Neuronal stem cell (in vitro differentiated cells): Measurements from ENCODE around the gene TM4SF1.

ENCODE experiments used
- DNase-seq: peaks from one replicate; pipeline ENCODE4 v3.0.0-alpha.2; 2013; ENCODE audit warnings: low spot score
- H2AFZ ChIP-seq: one replicate; pipeline ENCODE4 v1.6.1; 2013; ENCODE audit warnings: mild to moderate bottlenecking, low read length, inconsistent platforms
- H2AK5ac ChIP-seq: 2 replicates; pipeline ENCODE4 v1.6.1; 2013; ENCODE audit warnings: low read depth, mild to moderate bottlenecking, inconsistent platforms, low read length, moderate library complexity, mixed read lengths
- H2BK120ac ChIP-seq: 2 replicates; pipeline ENCODE4 v1.6.1; 2013; ENCODE audit warnings: low read depth, mild to moderate bottlenecking, inconsistent platforms, low read length, moderate library complexity, mixed read lengths
- H2BK12ac ChIP-seq: one replicate; pipeline ENCODE4 v1.6.1; 2013; ENCODE audit warnings: low read length, inconsistent platforms
- H2BK15ac ChIP-seq: 2 replicates; pipeline ENCODE4 v1.6.1; 2013; ENCODE audit warnings: mild to moderate bottlenecking, low read length, inconsistent platforms, mixed read lengths
- H2BK5ac ChIP-seq: one replicate; pipeline ENCODE4 v1.6.1; 2013; ENCODE audit warnings: inconsistent platforms, mild to moderate bottlenecking, low read length, moderate library complexity
- H3K14ac ChIP-seq: one replicate; pipeline ENCODE4 v1.6.1; 2013; ENCODE audit warnings: low read length, inconsistent platforms
- H3K18ac ChIP-seq: 2 replicates; pipeline ENCODE4 v1.6.1; 2013; ENCODE audit warnings: low read length, inconsistent platforms
- H3K23ac ChIP-seq: 2 replicates; pipeline ENCODE4 v1.6.1; 2013; ENCODE audit warnings: low read depth, mild to moderate bottlenecking, mixed read lengths, low read length, inconsistent platforms; ENCODE audit not compliant: poor library complexity
- H3K27ac ChIP-seq: replicated peaks from 3 replicates; pipeline ENCODE4 v1.5.1; 2013; ENCODE audit warnings: low read length, inconsistent platforms
- H3K27me3 ChIP-seq, 3 experiments: 2 replicates each; pipeline ENCODE4 v1.6.1; 2013; ENCODE audit warnings: low read length in 3 of 3, mild to moderate bottlenecking in 2 of 3, inconsistent platforms in 1 of 3, low read depth in 1 of 3, mixed read lengths in 1 of 3, moderate library complexity in 1 of 3; ENCODE audit not compliant: control insufficient read depth in 3 of 3, insufficient read depth in 3 of 3
- H3K36me3 ChIP-seq, 2 donors: replicated peaks in 1 of 2; 2 replicates each; pipeline ENCODE4 v1.6.1; 2013; ENCODE audit warnings: low read length in 2 of 2; ENCODE audit not compliant: control insufficient read depth in 2 of 2, insufficient read depth in 2 of 2
- H3K4ac ChIP-seq: 2 replicates; pipeline ENCODE4 v1.6.1; 2013; ENCODE audit warnings: inconsistent platforms, mild to moderate bottlenecking, low read length, moderate library complexity
- H3K4me1 ChIP-seq, 2 donors: 1 replicate in 1 of 2; 2 replicates in 1 of 2; pipeline ENCODE4 v1.6.1; 2013; ENCODE audit warnings: low read length in 2 of 2, low read depth in 1 of 2; ENCODE audit not compliant: control insufficient read depth in 2 of 2, insufficient read depth in 1 of 2
- H3K4me2 ChIP-seq: one replicate; pipeline ENCODE4 v1.6.1; 2013; ENCODE audit warnings: mild to moderate bottlenecking, low read length, inconsistent platforms; ENCODE audit not compliant: insufficient read depth, poor library complexity, severe bottlenecking
- H3K4me3 ChIP-seq, 2 donors: 2 replicates each; pipeline ENCODE4 v1.5.1; 2013; ENCODE audit warnings: low read length in 2 of 2, mild to moderate bottlenecking in 2 of 2, inconsistent platforms in 1 of 2, moderate library complexity in 1 of 2
- H3K79me1 ChIP-seq: one replicate; pipeline ENCODE4 v1.6.1; 2013; ENCODE audit warnings: low read depth, mild to moderate bottlenecking, inconsistent platforms, low read length, moderate library complexity
- H3K9ac ChIP-seq: one replicate; pipeline ENCODE4 v1.6.1; 2013; ENCODE audit warnings: mild to moderate bottlenecking, low read depth, low read length, inconsistent platforms; ENCODE audit not compliant: poor library complexity
- H3K9me3 ChIP-seq, 2 donors: replicated peaks in 1 of 2; 2 replicates each; pipeline versions ENCODE3 to v1.6.1; 2013; ENCODE audit warnings: low read length in 2 of 2, mild to moderate bottlenecking in 2 of 2, inconsistent platforms in 1 of 2, low read depth in 1 of 2, mixed read lengths in 1 of 2, moderate library complexity in 1 of 2; ENCODE audit not compliant: control insufficient read depth in 2 of 2, insufficient read depth in 1 of 2
- H4K8ac ChIP-seq: one replicate; pipeline ENCODE4 v1.6.1; 2013; ENCODE audit warnings: low read depth, mild to moderate bottlenecking, inconsistent platforms, low read length, moderate library complexity
- H4K91ac ChIP-seq: one replicate; pipeline ENCODE4 v1.6.1; 2013; ENCODE audit warnings: low read length, low read depth, mild to moderate bottlenecking, inconsistent platforms; ENCODE audit not compliant: poor library complexity
- WGBS, 2 donors: extraction: QIAGEN DNeasy Blood & Tissue Kit; methylation state at CpG; one replicate each; pipeline ENCODE4 v1.1.7; 2013; ENCODE audit warnings: missing lambda C conversion rate in 2 of 2, mixed read lengths in 1 of 2; ENCODE audit not compliant: insufficient read length in 2 of 2, insufficient replicate concordance in 1 of 2; ENCODE audit errors: extremely low coverage in 2 of 2; 5-methylcytosine and 5-hydroxymethylcytosine counted together

Gene TM4SF1

GRCh38 chr3:149353581-149354184, 23.8 kb downstream of the TM4SF1 start:
- no peak overlapping the region for H3K23ac ChIP-seq
- H3K14ac ChIP-seq: no peak overlapping the region
- H2BK12ac ChIP-seq: no peak overlapping the region
- H4K91ac ChIP-seq: no peak overlapping the region
- no peaks in the 10 kb centered on the region for H3K4me1 ChIP-seq
- peaks cover 0 to 4% (median 0%) of the 10 kb centered on the region in 3 experiments for H3K27me3 ChIP-seq
- H2AFZ ChIP-seq: no peak overlapping the region
- no peak overlapping the region for H3K4me3 ChIP-seq
- H4K8ac ChIP-seq: no peak overlapping the region
- no peaks in the 10 kb centered on the region for H3K36me3 ChIP-seq
- H3K79me1 ChIP-seq: no peaks in the 10 kb centered on the region
- no peak overlapping the region for H3K4me2 ChIP-seq
- H2BK15ac ChIP-seq: no peak overlapping the region
- H3K9ac ChIP-seq: no peak overlapping the region
- no peak for DNase-seq
- no peak overlapping the region for H2BK120ac ChIP-seq
- no CpG with 5 or more reads among the region's 1 CpG for WGBS, 2 donors
- no peak overlapping the region for H3K4ac ChIP-seq
- H3K18ac ChIP-seq: no peak overlapping the region
- H2BK5ac ChIP-seq: no peak overlapping the region
- no peaks in the 10 kb centered on the region for H3K9me3 ChIP-seq
- no peak overlapping the region for H2AK5ac ChIP-seq
- no peak overlapping the region for H3K27ac ChIP-seq

- Histone ChIP-seq H4K91ac (no peak overlapping the region), H2BK120ac (no peak overlapping the region), H3K9me3 (no peaks in the 10 kb centered on the region), H2AK5ac (no peak overlapping the region), H3K4me1 (no peaks in the 10 kb centered on the region), H2BK12ac (no peak overlapping the region), H2BK15ac (no peak overlapping the region), H4K8ac (no peak overlapping the region), H3K36me3 (no peaks in the 10 kb centered on the region), H3K27me3 (peaks cover 0 to 7% (median 0%) of the 10 kb centered on the region in 3 experiments), H3K79me1 (no peaks in the 10 kb centered on the region), H3K23ac (no peak overlapping the region), H2AFZ (peak overlapping the region; percentile 58), H3K18ac (no peak overlapping the region), H3K14ac (no peak overlapping the region), H3K9ac (no peak overlapping the region), H3K4ac (no peak overlapping the region), H2BK5ac (no peak overlapping the region), H3K4me2 (no peak overlapping the region), H3K4me3 (no peak overlapping the region), H3K27ac (no peak overlapping the region)
- WGBS, 2 donors: no CpG with 5 or more reads among the region's 7 CpGs
- peak; percentile 27 for DNase-seq
Measured at GRCh38 chr3:149352556-149352955, 24.9 kb downstream of the TM4SF1 start.

- Histone ChIP-seq H4K91ac (no peak overlapping the region), H2AK5ac (no peak overlapping the region), H3K79me1 (no peaks in the 10 kb centered on the region), H3K9ac (no peak overlapping the region), H2BK5ac (no peak overlapping the region), H3K27me3 (peaks cover 0 to 4% (median 0%) of the 10 kb centered on the region in 3 experiments), H3K4me1 (peaks cover 0 to 1% of the 10 kb centered on the region in 2 donors), H3K4ac (no peak overlapping the region), H3K18ac (no peak overlapping the region), H3K27ac (no peak overlapping the region), H2BK120ac (no peak overlapping the region), H3K36me3 (no peaks in the 10 kb centered on the region), H3K23ac (no peak overlapping the region), H3K14ac (no peak overlapping the region), H2BK15ac (no peak overlapping the region), H2AFZ (no peak overlapping the region), H4K8ac (no peak overlapping the region), H3K4me2 (no peak overlapping the region), H3K9me3 (no peaks in the 10 kb centered on the region), H3K4me3 (no peak overlapping the region), H2BK12ac (no peak overlapping the region)
- no CpG with 5 or more reads among the region's 4 CpGs for WGBS, 2 donors
- DNase-seq: no peak
Measured at GRCh38 chr3:149343951-149344350, 33.5 kb downstream of the TM4SF1 start.

GRCh38 chr3:149342413-149343380, 34.8 kb downstream of the TM4SF1 start:
- Histone ChIP-seq H3K4me1 (peaks cover 0 to 1% of the 10 kb centered on the region in 2 donors), H3K36me3 (no peaks in the 10 kb centered on the region), H2AK5ac (no peak overlapping the region), H2BK15ac (no peak overlapping the region), H3K9ac (no peak overlapping the region), H3K9me3 (no peaks in the 10 kb centered on the region), H3K23ac (no peak overlapping the region), H2BK5ac (no peak overlapping the region), H3K14ac (no peak overlapping the region), H2AFZ (no peak overlapping the region), H3K79me1 (no peaks in the 10 kb centered on the region), H3K4me2 (no peak overlapping the region), H2BK12ac (no peak overlapping the region), H4K91ac (no peak overlapping the region), H3K4ac (no peak overlapping the region), H3K18ac (no peak overlapping the region), H3K27me3 (no peaks in the 10 kb centered on the region), H3K4me3 (no peak overlapping the region), H3K27ac (no peak overlapping the region), H2BK120ac (no peak overlapping the region), H4K8ac (no peak overlapping the region)
- no CpG with 5 or more reads among the region's 4 CpGs for WGBS, 2 donors
- no peak for DNase-seq
